ENCODE measurements around the gene CD58. TPM values are rescaled to one million over a fixed set of nuclear protein-coding genes. Genes with fewer than 3 reads are reported as not detected.

Gene CD58
- total RNA-seq, 4 donors from 2014 or later: 25.3 to 40.9 (median 28.9) TPM

DNA sequence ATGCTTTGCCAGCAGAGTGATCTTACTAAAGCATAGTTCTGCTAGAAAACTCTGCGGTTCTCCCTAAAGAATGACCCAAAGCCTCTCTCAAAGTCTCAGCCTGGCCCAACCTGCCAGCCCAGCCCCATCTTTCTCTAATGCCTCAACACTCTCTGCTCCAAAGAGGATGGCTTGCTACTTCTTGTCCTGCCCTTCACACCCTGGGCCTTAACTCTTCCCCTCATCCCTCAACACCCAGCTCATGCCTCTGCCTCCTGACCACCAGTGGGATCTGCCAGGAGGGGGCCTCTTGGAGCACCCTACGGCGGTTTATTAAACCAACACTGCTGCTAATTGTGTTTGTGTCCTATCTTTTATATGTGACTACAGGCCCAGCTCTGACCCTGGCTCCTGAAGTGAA is 52.4 kb downstream of the CD58 start:
- intact Hi-C loops (cut with DNase I; ENCODE audit: low total_unique reads): no loop called here
- DNase-seq (ENCODE audit: low spot score in 2 of 2): no peak
- WGBS, 2 donors: 94 to 99% methylated on average over 3 of the region's 3 CpGs
- H3K4me3 ChIP-seq (ENCODE audit: low read depth, poor library complexity, severe bottlenecking): no peak overlapping the region
- TF ChIP-seq, protein P1, sequence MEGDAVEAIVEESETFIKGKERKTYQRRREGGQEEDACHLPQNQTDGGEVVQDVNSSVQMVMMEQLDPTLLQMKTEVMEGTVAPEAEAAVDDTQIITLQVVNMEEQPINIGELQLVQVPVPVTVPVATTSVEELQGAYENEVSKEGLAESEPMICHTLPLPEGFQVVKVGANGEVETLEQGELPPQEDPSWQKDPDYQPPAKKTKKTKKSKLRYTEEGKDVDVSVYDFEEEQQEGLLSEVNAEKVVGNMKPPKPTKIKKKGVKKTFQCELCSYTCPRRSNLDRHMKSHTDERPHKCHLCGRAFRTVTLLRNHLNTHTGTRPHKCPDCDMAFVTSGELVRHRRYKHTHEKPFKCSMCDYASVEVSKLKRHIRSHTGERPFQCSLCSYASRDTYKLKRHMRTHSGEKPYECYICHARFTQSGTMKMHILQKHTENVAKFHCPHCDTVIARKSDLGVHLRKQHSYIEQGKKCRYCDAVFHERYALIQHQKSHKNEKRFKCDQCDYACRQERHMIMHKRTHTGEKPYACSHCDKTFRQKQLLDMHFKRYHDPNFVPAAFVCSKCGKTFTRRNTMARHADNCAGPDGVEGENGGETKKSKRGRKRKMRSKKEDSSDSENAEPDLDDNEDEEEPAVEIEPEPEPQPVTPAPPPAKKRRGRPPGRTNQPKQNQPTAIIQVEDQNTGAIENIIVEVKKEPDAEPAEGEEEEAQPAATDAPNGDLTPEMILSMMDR (IDR thresholded peaks at IDR 0.05): no peak
- TF ChIP-seq POLR2A (IDR thresholded peaks at IDR 0.05): no peak

DNA sequence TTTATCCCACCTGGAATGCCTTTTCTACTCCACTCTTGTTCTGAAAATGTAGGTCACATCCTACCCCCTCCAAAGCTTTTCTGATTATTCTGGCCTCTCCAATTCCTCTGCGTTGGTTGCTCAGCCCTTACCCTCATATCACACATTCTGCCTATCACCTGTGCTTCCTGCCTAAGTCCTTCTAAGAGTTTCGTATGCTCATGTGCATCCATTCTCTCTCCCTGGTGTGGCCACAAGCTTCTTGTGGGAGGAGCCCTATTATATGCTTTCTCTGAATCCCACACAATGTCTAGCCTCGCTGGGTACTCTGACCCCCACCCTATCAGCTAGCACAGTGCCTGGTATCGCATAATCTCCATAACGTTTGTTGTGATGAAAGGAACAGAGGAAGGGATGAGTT is 54.2 kb downstream of the CD58 start:
- intact Hi-C loops (cut with DNase I; ENCODE audit: low total_unique reads): no loop called here
- DNase-seq (ENCODE audit: low spot score in 2 of 2): no peak
- TF ChIP-seq POLR2A (IDR thresholded peaks at IDR 0.05): no peak
- TF ChIP-seq, protein P1 (IDR thresholded peaks at IDR 0.05): no peak
- no peak overlapping the region for H3K4me3 ChIP-seq (ENCODE audit: low read depth, poor library complexity, severe bottlenecking)
- 90 to 91% methylated on average over 5 of the region's 5 CpGs for WGBS, 2 donors

DNA sequence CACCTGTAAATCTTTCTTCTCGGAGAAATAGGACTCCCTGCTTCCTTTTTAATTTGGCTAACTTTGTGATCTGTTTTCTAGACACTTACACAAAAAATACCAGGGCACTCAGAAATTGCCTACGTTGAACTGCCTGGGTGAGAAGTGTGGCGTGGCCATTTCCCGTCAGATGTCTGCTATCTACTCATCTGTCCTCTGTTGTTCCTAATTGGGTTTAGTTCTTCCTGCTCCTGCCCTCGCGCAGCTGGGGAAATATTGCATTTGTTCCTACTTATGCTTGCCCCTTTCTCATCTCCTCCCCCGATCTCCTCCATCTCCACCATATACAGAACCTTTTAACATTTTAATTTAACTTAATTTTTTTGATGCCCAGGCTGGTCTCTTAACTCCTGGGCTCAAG is 55.1 kb downstream of the CD58 start:
- intact Hi-C loops (cut with DNase I; ENCODE audit: low total_unique reads): no loop called here
- no peak for DNase-seq (ENCODE audit: low spot score in 2 of 2)
- 69 to 79% methylated on average over 7 of the region's 7 CpGs for WGBS, 2 donors
- no peak overlapping the region for H3K4me3 ChIP-seq (ENCODE audit: low read depth, poor library complexity, severe bottlenecking)
- TF ChIP-seq, protein P1 (IDR thresholded peaks at IDR 0.05): no peak
- TF ChIP-seq POLR2A (IDR thresholded peaks at IDR 0.05): no peak

DNA sequence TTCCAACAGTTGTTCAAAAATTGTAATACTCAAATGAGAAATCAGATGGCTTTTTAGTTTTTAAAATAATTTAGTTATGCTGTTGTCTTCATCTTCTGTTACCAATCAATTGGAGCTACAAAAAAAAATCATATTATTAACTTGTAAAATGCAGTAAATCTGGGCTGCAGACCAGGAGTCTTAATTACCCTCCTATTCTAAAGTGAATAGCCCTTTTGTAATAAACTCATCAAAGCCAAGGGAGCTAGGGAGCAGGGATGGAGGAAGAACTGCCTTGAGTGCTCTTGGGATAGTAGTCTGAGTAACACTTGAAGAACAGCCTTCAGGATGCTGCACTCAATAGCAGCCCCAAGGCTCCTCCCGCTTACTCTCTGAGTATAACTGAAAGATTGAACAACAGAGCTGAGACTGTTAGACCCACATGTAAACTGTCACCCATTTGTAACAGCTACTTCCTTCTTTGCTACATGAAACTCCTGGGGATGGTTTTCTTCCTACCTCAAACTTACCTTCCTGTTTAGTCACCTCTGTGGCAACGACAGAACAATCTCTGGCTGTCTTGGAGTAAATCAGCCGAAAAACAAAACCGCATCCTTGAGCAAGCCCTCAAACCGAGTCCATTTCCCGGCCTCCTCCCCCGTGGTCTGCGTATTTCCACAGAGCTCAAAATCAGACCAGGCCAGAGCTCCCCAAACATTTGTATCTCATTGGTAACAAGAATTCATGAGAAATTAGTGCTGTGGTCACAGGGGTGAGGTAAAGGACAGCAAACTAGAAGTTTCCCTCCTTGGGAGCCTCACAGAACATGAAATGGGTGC is 55.9 kb downstream of the CD58 start:
- WGBS, 2 donors: 55 to 63% methylated on average over 8 of the region's 8 CpGs
- intact Hi-C loops (cut with DNase I; ENCODE audit: low total_unique reads): no loop called here
- no peak for TF ChIP-seq POLR2A (IDR thresholded peaks at IDR 0.05)
- TF ChIP-seq, protein P1 (IDR thresholded peaks at IDR 0.05): no peak
- DNase-seq (ENCODE audit: low spot score in 2 of 2): no peak
- no peak overlapping the region for H3K4me3 ChIP-seq (ENCODE audit: low read depth, poor library complexity, severe bottlenecking)

DNA sequence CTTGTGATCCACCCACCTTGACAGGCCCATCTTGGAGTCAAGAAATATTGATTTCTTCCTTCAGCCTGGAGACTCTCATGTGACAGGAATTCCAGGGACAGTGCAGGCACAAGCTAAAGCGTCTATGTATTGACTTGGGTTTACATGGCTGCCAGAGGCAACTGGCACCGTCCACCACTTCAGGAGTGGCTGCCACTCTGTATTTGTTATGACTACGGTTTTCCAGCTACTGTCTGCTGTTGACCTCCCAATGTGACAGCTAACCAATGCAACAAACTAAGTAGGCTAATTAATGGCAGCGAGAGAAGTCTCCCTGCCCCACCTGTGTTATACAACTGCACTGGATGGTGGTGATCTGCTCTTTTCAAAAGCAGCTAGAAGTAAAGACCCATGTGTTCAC is 56.9 kb downstream of the CD58 start:
- intact Hi-C loops (cut with DNase I; ENCODE audit: low total_unique reads): no loop called here
- WGBS, 2 donors: 46 to 60% methylated on average over 4 of the region's 4 CpGs

More for the DNA sequence above, 56.9 kb downstream of the CD58 start:
- TF ChIP-seq, protein P1 (IDR thresholded peaks at IDR 0.05): no peak
- TF ChIP-seq POLR2A (IDR thresholded peaks at IDR 0.05): no peak
- no peak for DNase-seq (ENCODE audit: low spot score in 2 of 2)
- no peak overlapping the region for H3K4me3 ChIP-seq (ENCODE audit: low read depth, poor library complexity, severe bottlenecking)
